Urinary bladder (tissue), 4 donors: Measurements from ENCODE around the gene CPNE4. TPM values are rescaled to one million over a fixed set of nuclear protein-coding genes. Genes with fewer than 3 reads are reported as not detected.

Experiments used
- DNase-seq: peaks from one replicate; pipeline ENCODE4 v3.0.0-alpha.2; 2015; ENCODE audit errors: extremely low spot score
- H3K27ac ChIP-seq: one replicate; pipeline ENCODE4 v1.5.1; 2013; ENCODE audit warnings: low read depth, mild to moderate bottlenecking, moderate library complexity
- H3K36me3 ChIP-seq: one replicate; pipeline ENCODE4 v1.6.1; 2013; ENCODE audit warnings: mild to moderate bottlenecking, moderate library complexity; ENCODE audit not compliant: insufficient read depth
- H3K4me1 ChIP-seq: one replicate; pipeline ENCODE4 v1.6.1; 2013; ENCODE audit warnings: mild to moderate bottlenecking, moderate library complexity; ENCODE audit not compliant: insufficient read depth
- H3K4me3 ChIP-seq: one replicate; pipeline ENCODE4 v1.5.1; 2013; ENCODE audit warnings: low read depth, low read length
- WGBS: extraction: QIAGEN DNeasy Blood & Tissue Kit; methylation state at CpG from one replicate; pipeline ENCODE4 v1.1.7; 2013; 5-methylcytosine and 5-hydroxymethylcytosine counted together
- polyA plus RNA-seq: library from polyadenylated mRNA; stranded (reverse); fragments of 200-250 nt; gene quantifications from one replicate; pipeline ENCODE4 v1.2.3, GENCODE V29; 2013
- total RNA-seq: library from RNA; depleted of rRNA; stranded (reverse); fragments of >200 nt; gene quantifications from one replicate; pipeline ENCODE4 v1.2.3, GENCODE V29; 2014
- donor health status: healthy with polysubstance abuse.
- donor health status: healthy.

CPNE4 gene
- total and polyA plus RNA-seq, 2 donors, result 0.03 to 0.21 TPM

- Histone ChIP-seq H3K4me3 (no peak overlapping the region), H3K4me1 (no peaks in the 10 kb centered on the region), H3K27ac (no peak overlapping the region), H3K36me3 (no peaks in the 10 kb centered on the region)
- no peak for DNase-seq
- 79% methylated on average over 2 of the region's 2 CpGs for WGBS
These were observed 428.9 kb downstream of the CPNE4 start for GRCh38 chr3:131605916-131606315.

GRCh38 chr3:131602011-131602779, 432.6 kb downstream of the CPNE4 start:
- Histone ChIP-seq H3K4me3 (no peak overlapping the region), H3K27ac (no peak overlapping the region), H3K4me1 (no peaks in the 10 kb centered on the region), H3K36me3 (no peaks in the 10 kb centered on the region)
- DNase-seq, result no peak

GRCh38 chr3:131597816-131598215, 437.0 kb downstream of the CPNE4 start:
- Histone ChIP-seq H3K4me1 (no peaks in the 10 kb centered on the region), H3K4me3 (no peak overlapping the region), H3K27ac (no peak overlapping the region), H3K36me3 (no peaks in the 10 kb centered on the region)
- WGBS, result 72% methylated on average over 1 of the region's 1 CpG
- no peak for DNase-seq

GRCh38 chr3:131596884-131597283, 437.9 kb downstream of the CPNE4 start:
- Histone ChIP-seq H3K36me3 (no peaks in the 10 kb centered on the region), H3K4me1 (no peaks in the 10 kb centered on the region), H3K27ac (no peak overlapping the region), H3K4me3 (no peak overlapping the region)
- WGBS, result 50% methylated on average over 1 of the region's 1 CpG
- no peak for DNase-seq

GRCh38 chr3:131591394-131592014, 443.3 kb downstream of the CPNE4 start:
- no peak overlapping the region for H3K4me3 ChIP-seq
- H3K4me1 ChIP-seq, result no peaks in the 10 kb centered on the region
- H3K36me3 ChIP-seq, result no peaks in the 10 kb centered on the region
- peak; percentile 21 for DNase-seq
- H3K27ac ChIP-seq, result no peak overlapping the region
- WGBS, result 24% methylated on average over 1 of the region's 1 CpG

- Histone ChIP-seq H3K27ac (no peak overlapping the region), H3K36me3 (no peaks in the 10 kb centered on the region), H3K4me1 (no peaks in the 10 kb centered on the region), H3K4me3 (no peak overlapping the region)
- no peak for DNase-seq
These were observed 448.5 kb downstream of the CPNE4 start for GRCh38 chr3:131586277-131586676.

GRCh38 chr3:131582438-131582837, 452.4 kb downstream of the CPNE4 start:
- Histone ChIP-seq H3K4me1 (no peaks in the 10 kb centered on the region), H3K4me3 (no peak overlapping the region), H3K36me3 (no peaks in the 10 kb centered on the region), H3K27ac (no peak overlapping the region)
- no peak for DNase-seq
- 91% methylated on average over 1 of the region's 1 CpG for WGBS

- Histone ChIP-seq H3K4me1 (no peaks in the 10 kb centered on the region), H3K27ac (no peak overlapping the region), H3K36me3 (no peaks in the 10 kb centered on the region), H3K4me3 (no peak overlapping the region)
- 55% methylated on average over 5 of the region's 5 CpGs for WGBS
- DNase-seq, result no peak
These were observed 466.4 kb downstream of the CPNE4 start for GRCh38 chr3:131568460-131568859.

- Histone ChIP-seq H3K27ac (no peak overlapping the region), H3K4me3 (no peak overlapping the region), H3K4me1 (no peaks in the 10 kb centered on the region), H3K36me3 (no peaks in the 10 kb centered on the region)
- no peak for DNase-seq
- 75% methylated on average over 4 of the region's 4 CpGs for WGBS
These were observed 470.0 kb downstream of the CPNE4 start for GRCh38 chr3:131564812-131565211.

- WGBS, result 39% methylated on average over 2 of the region's 2 CpGs
- Histone ChIP-seq H3K4me3 (no peak overlapping the region), H3K36me3 (no peaks in the 10 kb centered on the region), H3K27ac (no peak overlapping the region), H3K4me1 (no peaks in the 10 kb centered on the region)
- no peak for DNase-seq
These were observed 473.3 kb downstream of the CPNE4 start for GRCh38 chr3:131561511-131561910.

- no peak overlapping the region for H3K27ac ChIP-seq
- no peaks in the 10 kb centered on the region for H3K4me1 ChIP-seq
- DNase-seq, result no peak
- no peaks in the 10 kb centered on the region for H3K36me3 ChIP-seq
- WGBS, result 90% methylated on average over 3 of the region's 3 CpGs
- H3K4me3 ChIP-seq, result no peak overlapping the region
These were observed 474.0 kb downstream of the CPNE4 start for GRCh38 chr3:131560795-131561194.

- H3K27ac ChIP-seq, result no peak overlapping the region
- H3K36me3 ChIP-seq, result no peaks in the 10 kb centered on the region
- no peak for DNase-seq
- H3K4me3 ChIP-seq, result no peak overlapping the region
- 91% methylated on average over 2 of the region's 2 CpGs for WGBS
- no peaks in the 10 kb centered on the region for H3K4me1 ChIP-seq
These were observed 479.4 kb downstream of the CPNE4 start for GRCh38 chr3:131555456-131555855.

GRCh38 chr3:131553495-131554247, 481.1 kb downstream of the CPNE4 start:
- Histone ChIP-seq H3K27ac (no peak overlapping the region), H3K4me1 (no peaks in the 10 kb centered on the region), H3K36me3 (no peaks in the 10 kb centered on the region), H3K4me3 (no peak overlapping the region)
- no peak for DNase-seq
- WGBS, result 72% methylated on average over 3 of the region's 3 CpGs

GRCh38 chr3:131551761-131552160, 483.1 kb downstream of the CPNE4 start:
- Histone ChIP-seq H3K4me1 (no peaks in the 10 kb centered on the region), H3K4me3 (no peak overlapping the region), H3K27ac (no peak overlapping the region), H3K36me3 (no peaks in the 10 kb centered on the region)
- DNase-seq, result no peak
- WGBS, result 69% methylated on average over 4 of the region's 4 CpGs
